Breast epithelium (tissue), 3 donors: ENCODE data around the gene CCER1.

Experiments used
- CTCF ChIP-seq, 3 donors: fragments of 450-650 bp; IDR thresholded peaks; one replicate each; pipeline ENCODE4 v1.5.1; 2016 to 2017; ENCODE audit warnings: antibody characterized with exemption in 3 of 3, mild to moderate bottlenecking in 3 of 3, moderate library complexity in 3 of 3
- POLR2A ChIP-seq: fragments of 450-650 bp; IDR thresholded peaks from one replicate; pipeline ENCODE4 v1.6.1; 2016; ENCODE audit warnings: antibody characterized with exemption, mild to moderate bottlenecking, moderate library complexity

- TF ChIP-seq CTCF (IDR thresholded peaks at IDR 0.05) (no peak), POLR2A (no peak)
Measured at GRCh38 chr12:90916516-90916915, 38.5 kb downstream of the CCER1 start.
